Measurements from ENCODE around the gene CDC23.

- TF ChIP-seq, protein P1, sequence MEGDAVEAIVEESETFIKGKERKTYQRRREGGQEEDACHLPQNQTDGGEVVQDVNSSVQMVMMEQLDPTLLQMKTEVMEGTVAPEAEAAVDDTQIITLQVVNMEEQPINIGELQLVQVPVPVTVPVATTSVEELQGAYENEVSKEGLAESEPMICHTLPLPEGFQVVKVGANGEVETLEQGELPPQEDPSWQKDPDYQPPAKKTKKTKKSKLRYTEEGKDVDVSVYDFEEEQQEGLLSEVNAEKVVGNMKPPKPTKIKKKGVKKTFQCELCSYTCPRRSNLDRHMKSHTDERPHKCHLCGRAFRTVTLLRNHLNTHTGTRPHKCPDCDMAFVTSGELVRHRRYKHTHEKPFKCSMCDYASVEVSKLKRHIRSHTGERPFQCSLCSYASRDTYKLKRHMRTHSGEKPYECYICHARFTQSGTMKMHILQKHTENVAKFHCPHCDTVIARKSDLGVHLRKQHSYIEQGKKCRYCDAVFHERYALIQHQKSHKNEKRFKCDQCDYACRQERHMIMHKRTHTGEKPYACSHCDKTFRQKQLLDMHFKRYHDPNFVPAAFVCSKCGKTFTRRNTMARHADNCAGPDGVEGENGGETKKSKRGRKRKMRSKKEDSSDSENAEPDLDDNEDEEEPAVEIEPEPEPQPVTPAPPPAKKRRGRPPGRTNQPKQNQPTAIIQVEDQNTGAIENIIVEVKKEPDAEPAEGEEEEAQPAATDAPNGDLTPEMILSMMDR (tag by site-specific recombination; IDR thresholded peaks at IDR 0.05) = no peak
- TF ChIP-seq, protein P2, sequence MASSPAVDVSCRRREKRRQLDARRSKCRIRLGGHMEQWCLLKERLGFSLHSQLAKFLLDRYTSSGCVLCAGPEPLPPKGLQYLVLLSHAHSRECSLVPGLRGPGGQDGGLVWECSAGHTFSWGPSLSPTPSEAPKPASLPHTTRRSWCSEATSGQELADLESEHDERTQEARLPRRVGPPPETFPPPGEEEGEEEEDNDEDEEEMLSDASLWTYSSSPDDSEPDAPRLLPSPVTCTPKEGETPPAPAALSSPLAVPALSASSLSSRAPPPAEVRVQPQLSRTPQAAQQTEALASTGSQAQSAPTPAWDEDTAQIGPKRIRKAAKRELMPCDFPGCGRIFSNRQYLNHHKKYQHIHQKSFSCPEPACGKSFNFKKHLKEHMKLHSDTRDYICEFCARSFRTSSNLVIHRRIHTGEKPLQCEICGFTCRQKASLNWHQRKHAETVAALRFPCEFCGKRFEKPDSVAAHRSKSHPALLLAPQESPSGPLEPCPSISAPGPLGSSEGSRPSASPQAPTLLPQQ (tag by site-specific recombination; IDR thresholded peaks at IDR 0.05) = no peak
- no peak for TF ChIP-seq ZNF174 (tag by site-specific recombination; IDR thresholded peaks at IDR 0.05)
- TF ChIP-seq REST (tag by site-specific recombination; IDR thresholded peaks at IDR 0.05) = no peak
- TF ChIP-seq SP7 (tag by site-specific recombination; IDR thresholded peaks at IDR 0.05) = no peak
- TF ChIP-seq ZNF544 (tag by site-specific recombination; IDR thresholded peaks at IDR 0.05) = no peak
- no peak for TF ChIP-seq ZNF501 (tag by site-specific recombination; IDR thresholded peaks at IDR 0.05)
- no peak for TF ChIP-seq ZNF2 (tag by site-specific recombination; IDR thresholded peaks at IDR 0.05)
- TF ChIP-seq GLI4 (tag by site-specific recombination; IDR thresholded peaks at IDR 0.05) = no peak
- TF ChIP-seq ZBTB1 (tag by site-specific recombination; IDR thresholded peaks at IDR 0.05) = no peak
- TF ChIP-seq SETDB1 (IDR thresholded peaks at IDR 0.05; ENCODE audit: insufficient read length, low read length) = no peak
- TF ChIP-seq KLF1 (tag by site-specific recombination; IDR thresholded peaks at IDR 0.05) = peak; percentile 82
These were observed 64.3 kb downstream of the CDC23 start for GRCh38 chr5:138148811-138149210.

All from HEK293 (cell line).